AML-193 (cell line): Measurements from ENCODE around the gene ZNF331.

Experiments
- DNase-seq, 2 experiments: peaks; one replicate each; lab custom pipeline; 2025; lab: John Stamatoyannopoulos, UW

Gene ZNF331

DNA sequence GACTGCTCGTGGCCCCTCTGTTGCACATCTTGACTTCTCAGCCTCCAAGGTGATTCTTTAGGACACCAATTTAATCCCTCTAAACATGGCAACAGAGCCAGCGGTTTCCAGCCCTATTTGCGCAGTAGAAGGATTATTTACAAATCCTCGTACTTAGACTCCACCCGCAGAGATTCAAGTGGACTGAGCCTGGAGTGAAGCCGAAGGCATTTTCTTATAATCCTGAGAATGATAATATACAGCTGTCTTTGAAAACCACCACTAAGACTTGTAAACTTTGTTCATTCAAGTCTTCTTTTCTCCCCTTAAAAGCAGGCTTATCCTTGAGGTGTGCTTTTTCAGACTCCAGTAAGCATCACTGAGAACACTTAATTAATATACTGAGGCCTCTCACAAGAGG lies 89.0 kb downstream of the ZNF331 start:
- no peak for DNase-seq
